Sigmoid colon (tissue), 7 donors: ENCODE results near the gene NR3C2. TPM values are rescaled to one million over a fixed set of nuclear protein-coding genes. Genes with fewer than 3 reads are reported as not detected.

ENCODE experiments used
- DNase-seq: peaks from one replicate; pipeline ENCODE4 v3.0.0-alpha.2; 2019
- H3K27ac ChIP-seq, 4 donors: fragments of 200-600 bp; sonication (generic); one replicate each; pipeline ENCODE4 v1.5.1; 2016 to 2019; ENCODE audit warnings: mild to moderate bottlenecking in 1 of 4
- H3K27me3 ChIP-seq, 3 donors: fragments of 200-600 bp; sonication (generic); one replicate each; pipeline ENCODE4 v1.5.1; 2019; ENCODE audit warnings: mild to moderate bottlenecking in 1 of 3
- H3K36me3 ChIP-seq, 4 donors: fragments of 200-600 bp; sonication (generic); one replicate each; pipeline ENCODE4 v1.5.1; 2016 to 2019
- H3K4me1 ChIP-seq, 4 donors: fragments of 200-600 bp; sonication (generic); one replicate each; pipeline ENCODE4 v1.5.1; 2017 to 2019
- H3K4me3 ChIP-seq, 4 donors: fragments of 200-600 bp; sonication (generic); one replicate each; pipeline ENCODE4 v1.5.1; 2017 to 2019; ENCODE audit warnings: mild to moderate bottlenecking in 2 of 4, moderate library complexity in 1 of 4
- H3K9me3 ChIP-seq, 4 donors: fragments of 200-600 bp in 3 of 4; sonication (generic) in 3 of 4; one replicate each; pipeline versions ENCODE4 v1.5.1 to v1.6.1; 2013 to 2019
- CTCF ChIP-seq, 4 experiments: fragments of 450-650 bp in 3 of 4; fragments of 200-600 bp in 1 of 4; IDR thresholded peaks; one replicate each; pipeline ENCODE4 v1.5.1; 2016 to 2019; ENCODE audit warnings: antibody characterized with exemption in 4 of 4, mild to moderate bottlenecking in 3 of 4, moderate library complexity in 2 of 4
- EP300 ChIP-seq, 4 donors: sonication (generic); formaldehyde crosslinking; IDR thresholded peaks; one replicate each; pipeline ENCODE4 v1.6.1; 2017; ENCODE audit warnings: antibody characterized with exemption in 4 of 4
- POLR2A ChIP-seq, 2 donors: fragments of 450-650 bp; IDR thresholded peaks; one replicate each; pipeline ENCODE4 v1.6.1; 2016; ENCODE audit warnings: antibody characterized with exemption in 2 of 2, mild to moderate bottlenecking in 2 of 2, moderate library complexity in 2 of 2
- POLR2AphosphoS5 ChIP-seq, 4 donors: sonication (generic); formaldehyde crosslinking; IDR thresholded peaks; one replicate each; pipeline ENCODE4 v1.6.1; 2017; ENCODE audit warnings: antibody characterized with exemption in 4 of 4
- WGBS, 2 donors: extraction: QIAGEN DNeasy Blood & Tissue Kit; methylation state at CpG; one replicate each; pipeline ENCODE4 v1.1.7; 2013; 5-methylcytosine and 5-hydroxymethylcytosine counted together
- intact Hi-C: fragments of 100-400 bp; cut with DNase I; formaldehyde crosslinking; loops from one replicate; pipeline ENCODE4 v1.15.1; 2023
- polyA plus RNA-seq, 3 donors: library from polyadenylated mRNA; stranded (reverse); fragments of 200-250 nt; gene quantifications; one replicate each; pipeline ENCODE4 v1.2.3, GENCODE V29; 2013
- total RNA-seq, 4 donors: library from RNA; depleted of rRNA; stranded (reverse); fragments of >200 nt; gene quantifications; one replicate each; pipeline ENCODE4 v1.1.0, GENCODE V29; 2016
- donor health status: healthy with polysubstance abuse.
- donor health status: Bipolar disorder and iron deficiency.
- donor health status: healthy.

NR3C2 gene
- total RNA-seq (10 to 100 TPM; 15.6 to 34.9 (median 21.3) TPM), polyA plus RNA-seq (10 to 100 TPM; 17.8 to 24.0 (median 23.4) TPM)

- 0 to 1% methylated on average over 65 of the region's 65 CpGs for WGBS, 2 donors
- intact Hi-C loops, result loop anchor here (5.0 to 10.0 kb wide), 5 partner anchors 65 to 760 kb away; partner anchors contain the start of gene PRMT9
- Histone ChIP-seq H3K36me3 (no peaks in the 10 kb centered on the region), H3K4me3 (peak within 1 kb of the TSS; percentile 91 to 96 (median 93)), H3K27me3 (no peaks in the 10 kb centered on the region), H3K4me1 (peaks cover 0 to 38% (median 16%) of the 10 kb centered on the region in 4 donors), H3K9me3 (no peaks in the 10 kb centered on the region), H3K27ac (peak within 1 kb of the TSS; percentile 92 to 97 (median 96))
- peak; percentile 100 for DNase-seq
- no peak for TF ChIP-seq EP300 (IDR thresholded peaks at IDR 0.05)
- peak; percentile 99 to 100 (median 99) for TF ChIP-seq POLR2AphosphoS5 (IDR thresholded peaks at IDR 0.05)
- TF ChIP-seq CTCF (IDR thresholded peaks at IDR 0.05), result no peak
- TF ChIP-seq POLR2A (IDR thresholded peaks at IDR 0.05), result peak; percentile 99 to 100
Observed at GRCh38 chr4:148441986-148442831, at the start of gene NR3C2. NR3C2 (minus strand) TSS chr4:148442414.

GRCh38 chr4:148487181-148487580, 45.0 kb upstream of the NR3C2 start:
- WGBS, 2 donors, result 74 to 80% methylated on average over 2 of the region's 2 CpGs
- DNase-seq, result no peak
- Histone ChIP-seq H3K36me3 (no peaks in the 10 kb centered on the region), H3K4me1 (peaks cover 0 to 8% (median 0%) of the 10 kb centered on the region in 4 donors), H3K9me3 (peaks cover 0 to 8% (median under 1%) of the 10 kb centered on the region in 4 donors), H3K27ac (no peak overlapping the region), H3K27me3 (no peaks in the 10 kb centered on the region), H3K4me3 (no peak overlapping the region)
- TF ChIP-seq POLR2AphosphoS5 (IDR thresholded peaks at IDR 0.05) (no peak), POLR2A (IDR thresholded peaks at IDR 0.05) (no peak), EP300 (IDR thresholded peaks at IDR 0.05) (no peak), CTCF (IDR thresholded peaks at IDR 0.05) (no peak)
- intact Hi-C loops, result no loop called here

DNA sequence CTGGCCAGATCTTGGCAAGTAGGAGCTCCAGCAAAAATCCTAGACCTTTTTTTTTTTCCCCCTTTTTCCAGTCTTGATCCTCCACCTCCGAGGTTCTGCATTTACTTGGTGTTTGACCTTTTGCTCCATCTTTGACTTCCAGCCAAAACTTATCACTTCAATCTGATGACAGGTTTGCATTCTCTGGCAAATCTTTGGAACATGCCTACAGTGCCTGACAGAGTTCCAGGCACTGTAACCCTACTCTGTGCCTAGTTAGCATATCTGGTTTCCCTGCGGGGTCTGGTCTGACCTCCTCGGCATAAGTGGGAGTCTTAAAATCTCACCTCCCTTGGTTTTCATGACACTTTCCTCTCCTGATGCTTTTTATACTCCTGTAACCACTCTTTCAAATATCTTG, 39.4 kb upstream of the NR3C2 start:
- TF ChIP-seq EP300 (IDR thresholded peaks at IDR 0.05) (no peak), POLR2AphosphoS5 (IDR thresholded peaks at IDR 0.05) (no peak), POLR2A (IDR thresholded peaks at IDR 0.05) (no peak), CTCF (IDR thresholded peaks at IDR 0.05) (no peak)
- intact Hi-C loops, result no loop called here
- no peaks in the 10 kb centered on the region for H3K36me3 ChIP-seq
- no peaks in the 10 kb centered on the region for H3K4me1 ChIP-seq
- peaks cover 0 to 8% (median under 1%) of the 10 kb centered on the region in 4 donors for H3K9me3 ChIP-seq
- H3K4me3 ChIP-seq, result no peak overlapping the region
- no peak for DNase-seq
- no peak overlapping the region for H3K27ac ChIP-seq
- H3K27me3 ChIP-seq, result no peaks in the 10 kb centered on the region
- 75 to 85% methylated on average over 3 of the region's 3 CpGs for WGBS, 2 donors

DNA sequence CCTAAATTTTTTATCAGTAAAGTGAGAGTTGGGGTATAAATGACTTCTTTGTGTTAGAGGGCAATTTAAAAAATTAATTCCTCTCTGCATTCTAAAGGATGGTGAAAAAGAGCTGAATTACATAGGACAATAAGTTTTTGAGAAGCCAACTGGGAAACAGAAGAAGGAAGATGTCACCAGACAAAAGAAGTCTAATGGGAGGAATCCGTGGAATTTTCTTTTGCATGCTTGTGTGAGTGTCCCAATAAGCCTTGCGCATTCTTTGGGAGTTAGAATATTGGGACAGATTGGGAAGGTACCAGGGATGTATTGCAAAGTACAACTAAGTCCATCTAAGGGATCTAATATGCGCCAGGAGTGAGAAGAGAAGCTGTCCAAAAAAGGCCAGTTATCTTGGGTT, 35.1 kb upstream of the NR3C2 start:
- intact Hi-C loops, result no loop called here
- TF ChIP-seq POLR2A (IDR thresholded peaks at IDR 0.05), result no peak
- TF ChIP-seq CTCF (IDR thresholded peaks at IDR 0.05), result no peak
- TF ChIP-seq POLR2AphosphoS5 (IDR thresholded peaks at IDR 0.05), result no peak
- no peak for TF ChIP-seq EP300 (IDR thresholded peaks at IDR 0.05)
- Histone ChIP-seq H3K27me3 (no peaks in the 10 kb centered on the region), H3K36me3 (no peaks in the 10 kb centered on the region), H3K4me3 (no peak overlapping the region), H3K4me1 (no peaks in the 10 kb centered on the region), H3K9me3 (no peaks in the 10 kb centered on the region), H3K27ac (no peak overlapping the region)
- DNase-seq, result no peak
- 44 to 45% methylated on average over 3 of the region's 3 CpGs for WGBS, 2 donors
